HG02571 (cell line): Measurements from ENCODE around the gene EEIG1.
A peak's percentile ranks its signal among the peaks of the same experiment; 100 is the strongest.
"Not testable (repeated sequence)": the region's sequence is repeated elsewhere in the genome, so short reads cannot be mapped to it uniquely, and the experiment has no call there.

ENCODE experiments used
- ATAC-seq: cut with Tn5 transposase; IDR thresholded peaks from one replicate; pipeline ENCODE4 v1.9.1; 2021; ENCODE audit warnings: mild to moderate bottlenecking, moderate library complexity; ENCODE audit not compliant: unreplicated experiment

EEIG1 gene

GRCh38 chr9:127980706-127981558, at the start of gene EEIG1:
TSS of gene EEIG1 (minus strand) at chr9:127980989. CDS start at chr9:127980137, 852 bp downstream.
- ATAC-seq = peak; percentile 67

GRCh38 chr9:128027705-128028104, 46.9 kb upstream of the EEIG1 start:
- no peak for ATAC-seq

- no peak for ATAC-seq
Measured at GRCh38 chr9:128026773-128027541, 46.2 kb upstream of the EEIG1 start.

GRCh38 chr9:128026255-128026772, 45.5 kb upstream of the EEIG1 start:
- ATAC-seq = no peak

- no peak for ATAC-seq
Measured at GRCh38 chr9:128025736-128026135, 44.9 kb upstream of the EEIG1 start.

GRCh38 chr9:128024761-128025308, 44.0 kb upstream of the EEIG1 start:
- no peak for ATAC-seq

GRCh38 chr9:128023671-128024070, 42.9 kb upstream of the EEIG1 start:
- ATAC-seq = not testable (repeated sequence)

GRCh38 chr9:128022886-128023285, 42.1 kb upstream of the EEIG1 start:
- no peak for ATAC-seq

GRCh38 chr9:128021098-128021497, 40.3 kb upstream of the EEIG1 start:
- ATAC-seq = no peak

- no peak for ATAC-seq
Measured at GRCh38 chr9:128020692-128021091, 39.9 kb upstream of the EEIG1 start.

GRCh38 chr9:128015696-128016095, 34.9 kb upstream of the EEIG1 start:
- no peak for ATAC-seq

GRCh38 chr9:128011071-128011817, 30.5 kb upstream of the EEIG1 start:
- no peak for ATAC-seq

- ATAC-seq = no peak
Measured at GRCh38 chr9:128009639-128010038, 28.9 kb upstream of the EEIG1 start.

GRCh38 chr9:128008171-128008570, 27.4 kb upstream of the EEIG1 start:
- no peak for ATAC-seq

- ATAC-seq = no peak
Measured at GRCh38 chr9:128007566-128008138, 26.9 kb upstream of the EEIG1 start.

- ATAC-seq = no peak
Measured at GRCh38 chr9:128006332-128006996, 25.7 kb upstream of the EEIG1 start.

GRCh38 chr9:128005923-128006322, 25.1 kb upstream of the EEIG1 start:
- ATAC-seq = no peak

- ATAC-seq = no peak
Measured at GRCh38 chr9:128003966-128004604, 23.3 kb upstream of the EEIG1 start.

- no peak for ATAC-seq
Measured at GRCh38 chr9:128002959-128003358, 22.2 kb upstream of the EEIG1 start.
